T-helper 17 cell (primary cell): ENCODE measurements around the gene STBD1. TPM values are rescaled to one million over a fixed set of nuclear protein-coding genes. Genes with fewer than 3 reads are reported as not detected.

ENCODE experiments used
- ATAC-seq: fragments of 150-1000 bp; cut with Tn5 transposase; 2 replicates; pipeline ENCODE4 v1.10.0; 2021; ENCODE audit warnings: mild to moderate bottlenecking, moderate library complexity
- DNase-seq, 3 donors: peaks; one replicate each; pipeline versions ENCODE4 v3.0.0 to v3.0.0-alpha.2; 2020 to 2021
- H3K9me3 ChIP-seq: one replicate; pipeline ENCODE4 v1.7.0; 2013; ENCODE audit warnings: low read length, mild to moderate bottlenecking; ENCODE audit not compliant: control insufficient read depth, poor library complexity, severe bottlenecking
- H3K27ac Mint-ChIP-seq: one replicate; pipeline ENCODE4 v1.8.0; 2022; ENCODE audit warnings: mild to moderate bottlenecking, moderate library complexity, mixed read lengths
- H3K27me3 Mint-ChIP-seq: one replicate; pipeline ENCODE4 v1.8.0; 2022; ENCODE audit warnings: mixed read lengths
- H3K36me3 Mint-ChIP-seq: one replicate; pipeline ENCODE4 v1.8.0; 2022; ENCODE audit warnings: low read depth, mixed read lengths
- H3K4me1 Mint-ChIP-seq: one replicate; pipeline ENCODE4 v1.8.0; 2022; ENCODE audit warnings: mild to moderate bottlenecking, mixed read lengths
- H3K4me3 Mint-ChIP-seq: one replicate; pipeline ENCODE4 v1.8.0; 2022; ENCODE audit warnings: mild to moderate bottlenecking, moderate library complexity, mixed read lengths
- total RNA-seq, 4 donors: library from RNA in 2 of 4; stranded (reverse) in 2 of 4; gene quantifications; one replicate each; pipeline ENCODE4 v1.2.3 and lab custom pipeline; 2022 to 2026

The STBD1 gene
- total RNA-seq (under 1 TPM; 0.15 to 0.16 TPM), total RNA-seq (lab: John Stamatoyannopoulos, UW) (0.08 to 0.12 reads per million in 2 donors)

DNA sequence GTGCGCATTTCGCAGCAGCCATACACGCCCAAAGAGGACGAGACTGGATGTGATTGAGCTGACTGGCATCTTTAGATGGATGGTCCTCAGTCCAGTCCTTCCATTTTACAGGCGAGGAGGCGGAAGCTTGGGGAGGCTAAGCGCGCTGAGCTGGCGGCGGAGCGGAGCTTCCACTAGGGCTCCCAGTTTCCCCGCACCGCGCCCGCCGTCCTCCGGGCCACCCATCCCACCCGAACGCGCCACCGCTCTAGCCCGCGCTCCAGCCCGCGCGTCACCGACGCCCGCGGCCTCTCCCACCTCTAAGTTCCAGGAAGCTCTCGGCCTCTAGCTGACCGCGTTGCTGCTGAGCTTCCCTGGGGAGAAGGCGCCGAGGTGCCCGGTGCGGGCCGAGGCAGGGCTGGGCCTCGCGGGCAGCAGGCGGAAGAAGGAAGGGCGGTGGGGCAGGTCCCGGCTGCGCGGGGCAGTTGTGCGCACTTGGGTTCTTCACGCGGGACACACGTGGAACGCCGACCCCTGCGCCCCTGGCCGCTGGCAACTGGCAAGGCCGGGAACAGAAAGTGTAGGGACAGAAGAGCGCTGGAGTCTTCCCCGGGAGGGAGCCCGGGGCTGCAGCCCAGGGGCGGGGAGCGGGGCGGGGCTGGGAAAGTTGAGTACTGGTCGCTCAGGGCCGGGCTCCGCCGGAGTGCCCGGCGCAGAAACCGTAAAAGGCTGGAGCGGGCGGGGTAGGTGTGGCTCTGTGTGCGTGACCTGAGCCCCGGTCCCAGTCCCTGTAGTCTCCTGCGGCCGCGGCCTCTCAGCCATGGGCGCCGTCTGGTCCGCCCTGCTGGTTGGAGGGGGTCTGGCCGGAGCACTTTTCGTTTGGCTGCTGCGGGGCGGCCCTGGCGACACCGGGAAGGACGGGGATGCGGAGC lies at the start of gene STBD1:
Gene STBD1 (plus strand): TSS at position 763 of the 911 bp plus-strand sequence. CDS start 37 bp downstream, at position 800.
- DNase-seq (peak in 1 of 3 donors; percentile 16), ATAC-seq (peak; percentile 65)
- peaks cover 32% of the 10 kb centered on the region for H3K4me1 Mint-ChIP-seq
- no peaks in the 10 kb centered on the region for H3K9me3 ChIP-seq
- peak within 1 kb of the TSS; percentile 96 for H3K4me3 Mint-ChIP-seq
- H3K36me3 Mint-ChIP-seq: peaks cover 3% of the 10 kb centered on the region
- H3K27ac Mint-ChIP-seq: peak within 1 kb of the TSS; percentile 90
- peaks cover 10% of the 10 kb centered on the region for H3K27me3 Mint-ChIP-seq

DNA sequence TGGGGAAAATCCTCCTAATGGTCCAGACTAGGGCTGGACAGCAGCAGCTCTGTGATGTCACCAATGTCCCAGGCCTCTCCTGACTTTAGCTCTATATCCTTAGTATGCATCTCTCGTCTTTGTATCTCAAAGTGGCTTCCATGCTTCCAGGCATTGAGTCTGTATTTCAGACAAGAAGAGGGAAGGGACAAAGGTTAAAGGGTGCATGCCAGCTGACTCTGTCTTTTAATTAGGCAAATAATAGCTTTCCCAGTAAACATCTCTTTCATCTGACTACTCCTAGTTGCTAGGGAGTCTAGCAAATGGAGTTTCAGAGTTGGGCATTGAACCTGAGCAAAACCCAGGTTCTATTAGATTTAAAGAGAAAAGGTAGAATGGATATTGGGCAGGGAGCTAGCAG lies 49.6 kb upstream of the STBD1 start:
- ATAC-seq (no peak), DNase-seq (no peak)
- no peaks in the 10 kb centered on the region for H3K9me3 ChIP-seq
- H3K27me3 Mint-ChIP-seq: peaks cover 71% of the 10 kb centered on the region
- H3K36me3 Mint-ChIP-seq: peaks cover 7% of the 10 kb centered on the region
- H3K4me1 Mint-ChIP-seq: no peaks in the 10 kb centered on the region
- H3K4me3 Mint-ChIP-seq: no peak overlapping the region
- no peak overlapping the region for H3K27ac Mint-ChIP-seq

DNA sequence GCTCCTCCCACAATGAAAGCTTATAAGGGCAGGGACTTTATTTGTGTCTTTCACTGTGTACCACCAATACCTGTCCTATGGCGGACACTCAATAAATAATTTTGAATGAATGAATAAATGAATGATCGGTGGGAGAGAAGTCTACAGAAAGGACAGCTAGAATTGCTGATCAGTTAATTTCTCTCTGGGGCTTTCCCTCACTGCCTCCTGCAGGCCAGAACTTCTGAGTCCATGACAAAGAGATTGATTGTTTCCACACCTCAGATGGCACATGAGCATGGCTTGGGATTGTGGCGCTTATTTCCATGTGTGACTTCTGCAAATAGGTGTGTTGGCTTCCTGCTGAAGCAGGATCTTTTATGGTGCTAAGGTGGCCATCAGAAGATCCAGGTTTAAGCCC lies 48.7 kb upstream of the STBD1 start:
- peaks cover 7% of the 10 kb centered on the region for H3K36me3 Mint-ChIP-seq
- no peaks in the 10 kb centered on the region for H3K9me3 ChIP-seq
- DNase-seq (no peak), ATAC-seq (no peak)
- peaks cover 62% of the 10 kb centered on the region for H3K27me3 Mint-ChIP-seq
- no peak overlapping the region for H3K4me3 Mint-ChIP-seq
- H3K4me1 Mint-ChIP-seq: no peaks in the 10 kb centered on the region
- no peak overlapping the region for H3K27ac Mint-ChIP-seq

DNA sequence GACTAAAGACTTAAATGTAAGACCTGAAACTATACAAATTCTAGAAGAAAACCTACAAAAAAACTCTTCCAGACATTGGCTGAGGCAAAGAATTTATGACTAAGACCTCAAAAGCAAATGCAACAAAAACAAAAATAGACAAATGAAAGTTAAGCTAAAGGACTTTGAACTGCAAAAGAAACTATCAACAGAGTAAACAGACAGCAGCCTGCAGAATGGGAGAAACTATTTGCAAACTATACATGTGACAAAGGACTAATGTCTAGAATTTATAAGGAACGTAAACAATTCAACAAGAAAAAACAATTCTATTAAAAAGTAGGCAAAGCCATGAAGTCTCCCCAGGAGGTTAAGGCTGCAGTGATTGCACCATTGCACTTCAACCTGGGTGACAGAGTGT lies 46.0 kb upstream of the STBD1 start:
- ATAC-seq (no peak), DNase-seq (no peak)
- Mint-ChIP-seq H3K27me3 (peaks cover 35% of the 10 kb centered on the region), H3K27ac (no peak overlapping the region), H3K4me3 (no peak overlapping the region), H3K36me3 (peaks cover 4% of the 10 kb centered on the region), H3K4me1 (no peaks in the 10 kb centered on the region)
- no peaks in the 10 kb centered on the region for H3K9me3 ChIP-seq

DNA sequence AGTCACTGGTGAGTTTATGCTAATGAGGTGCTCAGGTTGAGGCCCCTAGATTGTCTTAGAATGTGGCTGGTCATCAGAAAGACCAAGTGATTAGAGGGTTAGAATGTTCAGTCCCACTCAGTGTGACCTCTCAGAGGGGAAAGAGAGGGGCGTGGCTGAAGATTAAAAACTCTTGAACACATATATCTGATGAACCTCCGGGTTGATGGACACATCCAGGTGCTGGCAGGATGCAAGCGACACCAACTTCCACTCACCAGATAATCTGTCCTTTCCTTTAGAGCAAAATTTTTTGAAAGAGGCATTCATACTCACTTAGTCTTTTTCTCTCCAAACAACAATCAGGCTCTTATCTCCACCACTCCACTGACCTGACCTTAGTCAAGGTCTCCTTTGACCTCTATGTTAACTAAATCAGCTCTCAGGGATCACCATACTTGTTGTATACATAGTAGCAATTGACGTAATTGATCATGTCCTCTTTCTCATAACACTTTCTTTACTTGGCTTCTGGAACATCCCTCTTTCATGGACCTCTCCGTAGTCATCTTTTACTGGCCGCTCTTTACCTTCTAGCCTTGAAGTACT lies 40.8 kb upstream of the STBD1 start:
- no peaks in the 10 kb centered on the region for H3K4me1 Mint-ChIP-seq
- no peak overlapping the region for H3K27ac Mint-ChIP-seq
- H3K27me3 Mint-ChIP-seq: peaks cover 5% of the 10 kb centered on the region
- ATAC-seq: no peak
- no peaks in the 10 kb centered on the region for H3K36me3 Mint-ChIP-seq
- no peak for DNase-seq
- no peaks in the 10 kb centered on the region for H3K9me3 ChIP-seq
- H3K4me3 Mint-ChIP-seq: no peak overlapping the region

DNA sequence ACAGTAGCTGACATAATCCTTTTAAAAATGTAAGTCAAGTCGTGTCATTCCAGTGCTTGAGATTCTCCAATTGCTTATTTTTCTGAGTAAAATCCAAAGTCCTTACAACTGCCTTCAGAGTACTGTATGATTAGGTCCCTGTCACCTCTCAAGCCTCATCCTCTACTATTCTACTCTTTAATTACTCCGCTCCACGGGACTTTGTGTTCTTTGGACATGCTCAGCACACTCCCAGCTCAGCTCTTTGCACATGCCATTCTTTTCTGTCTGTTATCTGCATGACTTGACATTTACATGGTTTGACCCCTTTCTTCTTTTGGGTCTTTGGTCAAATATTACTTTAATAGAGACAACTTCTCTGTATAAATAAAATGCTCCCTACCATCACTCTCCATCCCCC lies 39.9 kb upstream of the STBD1 start:
- H3K4me1 Mint-ChIP-seq: no peaks in the 10 kb centered on the region
- DNase-seq (no peak), ATAC-seq (no peak)
- H3K9me3 ChIP-seq: no peaks in the 10 kb centered on the region
- H3K36me3 Mint-ChIP-seq: no peaks in the 10 kb centered on the region
- H3K27me3 Mint-ChIP-seq: peaks cover 13% of the 10 kb centered on the region
- H3K27ac Mint-ChIP-seq: no peak overlapping the region
- H3K4me3 Mint-ChIP-seq: no peak overlapping the region

DNA sequence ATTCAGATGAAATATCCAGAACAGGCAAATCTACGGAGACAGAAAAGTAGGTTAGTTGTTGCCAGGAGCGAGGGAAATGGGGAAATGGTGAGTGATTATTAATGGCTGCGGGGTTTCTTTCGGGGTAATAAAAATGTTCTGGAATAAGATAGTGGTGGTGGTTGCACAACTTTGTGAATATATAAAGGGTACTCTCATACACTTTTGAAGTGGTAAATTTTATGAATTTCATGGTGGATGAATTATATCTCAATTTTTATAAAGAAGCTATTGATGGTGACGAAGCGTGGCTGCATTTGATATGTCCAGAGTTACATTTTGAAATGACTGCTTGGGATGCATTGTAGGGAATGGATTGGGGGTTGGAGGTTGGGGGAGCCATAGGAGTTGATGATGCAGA lies 38.7 kb upstream of the STBD1 start:
- no peak overlapping the region for H3K4me3 Mint-ChIP-seq
- DNase-seq (no peak), ATAC-seq (no peak)
- no peaks in the 10 kb centered on the region for H3K36me3 Mint-ChIP-seq
- H3K9me3 ChIP-seq: no peaks in the 10 kb centered on the region
- peaks cover 14% of the 10 kb centered on the region for H3K27me3 Mint-ChIP-seq
- H3K27ac Mint-ChIP-seq: no peak overlapping the region
- H3K4me1 Mint-ChIP-seq: no peaks in the 10 kb centered on the region

DNA sequence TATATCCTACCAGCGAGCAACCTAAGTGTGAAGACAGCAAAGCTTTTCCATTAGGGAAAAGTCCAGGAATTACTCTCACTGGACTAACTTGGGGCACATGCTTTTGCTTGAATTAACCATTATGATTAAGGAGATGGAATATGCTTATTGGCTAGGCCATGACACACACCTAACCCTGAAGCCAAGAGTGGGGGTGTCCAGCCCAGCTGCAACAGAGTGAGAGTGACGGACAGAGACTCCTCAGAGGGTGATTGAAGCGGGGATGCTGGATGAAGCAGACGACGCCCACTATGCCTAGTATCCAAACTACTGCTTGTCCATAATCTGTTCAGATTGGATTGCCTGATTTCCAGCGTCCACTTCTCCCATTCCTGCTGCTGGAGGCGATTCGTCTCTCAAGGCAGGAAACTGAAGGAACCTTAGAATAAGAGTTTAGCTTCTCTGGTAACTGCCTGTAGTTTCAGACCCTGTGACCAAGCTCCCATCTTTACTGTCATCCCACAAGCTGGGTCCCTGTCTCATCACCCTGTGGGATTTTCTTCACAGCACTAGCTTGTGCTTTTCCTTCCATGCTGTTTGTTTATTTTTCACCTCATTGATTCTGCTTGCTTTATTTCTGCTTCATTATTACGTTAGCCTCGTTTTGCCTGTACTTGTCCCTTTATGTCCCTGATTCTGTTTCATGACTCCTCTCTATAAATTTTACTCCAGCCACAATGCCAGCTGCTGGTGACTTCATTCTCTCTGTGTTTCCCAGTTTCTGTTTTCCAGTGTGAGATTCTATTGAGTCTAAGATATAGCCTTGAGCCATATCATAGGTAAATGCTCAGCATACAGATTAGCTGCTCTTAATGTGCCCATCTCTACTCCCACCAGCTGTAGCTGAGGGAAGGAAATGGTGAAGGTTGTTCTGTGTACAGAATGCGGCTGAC lies 36.0 kb upstream of the STBD1 start:
- no peak overlapping the region for H3K4me3 Mint-ChIP-seq
- DNase-seq: no peak
- ATAC-seq: no peak
- H3K9me3 ChIP-seq: no peaks in the 10 kb centered on the region
- H3K4me1 Mint-ChIP-seq: no peaks in the 10 kb centered on the region
- no peaks in the 10 kb centered on the region for H3K36me3 Mint-ChIP-seq
- H3K27me3 Mint-ChIP-seq: peaks cover 35% of the 10 kb centered on the region
- H3K27ac Mint-ChIP-seq: no peak overlapping the region

DNA sequence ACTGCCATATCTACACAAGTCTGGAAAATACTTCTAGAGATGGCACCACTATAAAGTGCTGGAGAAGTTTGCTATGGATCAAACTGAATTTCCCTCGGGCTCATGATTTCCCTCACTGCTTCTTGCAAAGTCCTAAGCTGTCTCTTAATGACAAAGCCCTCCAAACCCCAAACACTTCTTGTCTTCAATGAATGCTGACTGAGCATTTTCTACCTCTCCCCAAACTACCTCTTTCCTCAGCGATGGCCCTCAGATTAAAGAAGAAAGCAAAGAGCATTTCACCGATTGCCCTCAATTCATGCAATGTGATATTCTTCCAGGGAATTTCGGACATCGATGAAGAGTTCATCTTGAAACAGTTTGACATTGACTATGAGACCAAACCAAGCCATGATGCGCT lies 35.3 kb upstream of the STBD1 start:
- DNase-seq: no peak
- peaks cover 2% of the 10 kb centered on the region for H3K4me1 Mint-ChIP-seq
- no peaks in the 10 kb centered on the region for H3K9me3 ChIP-seq
- no peak overlapping the region for H3K27ac Mint-ChIP-seq
- no peak for ATAC-seq
- H3K36me3 Mint-ChIP-seq: peaks cover 2% of the 10 kb centered on the region
- H3K4me3 Mint-ChIP-seq: no peak overlapping the region
- peaks cover 42% of the 10 kb centered on the region for H3K27me3 Mint-ChIP-seq

DNA sequence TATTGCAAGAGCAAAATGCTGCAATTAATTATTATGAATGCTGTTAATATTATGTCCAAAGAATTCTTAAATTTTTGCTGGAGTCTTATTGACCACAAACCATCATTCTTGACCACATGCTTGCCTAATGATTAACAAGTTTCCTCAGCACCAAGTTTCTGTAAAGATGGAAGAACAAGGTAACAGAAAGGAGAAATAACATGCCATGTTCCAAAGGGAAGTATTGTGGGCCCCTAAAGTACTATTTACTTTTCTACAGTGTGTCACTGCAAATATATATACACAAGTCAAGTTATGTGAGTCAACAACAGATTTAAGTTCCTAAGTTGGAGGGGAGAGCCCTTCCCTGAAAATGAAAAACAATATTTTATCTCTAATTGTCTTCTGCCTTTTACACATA lies 34.5 kb upstream of the STBD1 start:
- DNase-seq: no peak
- H3K4me3 Mint-ChIP-seq: no peak overlapping the region
- H3K36me3 Mint-ChIP-seq: peaks cover 2% of the 10 kb centered on the region
- H3K4me1 Mint-ChIP-seq: peaks cover 2% of the 10 kb centered on the region
- H3K27ac Mint-ChIP-seq: no peak overlapping the region
- H3K27me3 Mint-ChIP-seq: peaks cover 42% of the 10 kb centered on the region
- ATAC-seq: no peak
- no peaks in the 10 kb centered on the region for H3K9me3 ChIP-seq

DNA sequence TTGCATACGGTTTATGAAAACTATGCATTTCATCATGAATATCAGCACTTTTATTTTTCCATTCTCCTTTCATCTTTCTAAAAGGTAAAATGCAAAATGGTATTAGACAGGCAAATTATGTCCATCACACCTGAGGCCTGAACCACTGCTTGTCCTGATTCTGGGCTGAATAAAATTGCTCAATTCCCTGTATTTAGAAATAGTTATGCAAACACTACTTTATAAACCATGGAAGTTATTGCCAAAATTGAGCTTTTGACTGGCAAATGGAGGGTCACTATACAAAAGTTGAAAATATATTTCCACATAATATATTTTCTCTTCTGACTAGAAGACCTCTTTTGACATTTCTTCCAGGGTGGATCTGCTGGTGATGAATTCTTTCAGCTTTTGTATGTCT lies 34.0 kb upstream of the STBD1 start:
- H3K27me3 Mint-ChIP-seq: peaks cover 43% of the 10 kb centered on the region
- H3K36me3 Mint-ChIP-seq: peaks cover 2% of the 10 kb centered on the region

DNA sequence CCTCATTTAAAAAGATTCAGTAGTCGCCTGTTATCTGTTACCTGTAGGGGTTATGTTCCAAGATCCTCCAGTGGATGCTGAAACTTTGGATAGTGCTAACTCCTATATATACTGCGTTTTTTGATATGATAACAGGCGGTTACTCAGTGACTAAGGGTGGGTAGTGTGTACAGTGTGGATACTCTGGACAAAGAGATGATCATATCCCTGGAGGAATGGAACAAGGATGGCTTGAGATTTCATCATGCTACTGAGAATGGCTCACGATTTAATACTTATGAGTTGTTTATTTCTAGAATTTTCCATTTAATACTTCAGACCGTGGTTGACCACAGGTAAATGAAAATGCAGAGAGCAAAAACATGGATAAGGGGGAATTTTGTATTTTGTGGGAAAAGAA lies 33.5 kb upstream of the STBD1 start:
- H3K27ac Mint-ChIP-seq: no peak overlapping the region
- H3K4me1 Mint-ChIP-seq: peaks cover 2% of the 10 kb centered on the region
- H3K27me3 Mint-ChIP-seq: peaks cover 47% of the 10 kb centered on the region
- no peak for ATAC-seq
- peaks cover 2% of the 10 kb centered on the region for H3K36me3 Mint-ChIP-seq
- DNase-seq: no peak
- no peak overlapping the region for H3K4me3 Mint-ChIP-seq
- no peaks in the 10 kb centered on the region for H3K9me3 ChIP-seq

More for the DNA sequence above, 34.0 kb upstream of the STBD1 start:
- Mint-ChIP-seq H3K4me1 (peaks cover 2% of the 10 kb centered on the region), H3K4me3 (no peak overlapping the region), H3K27ac (no peak overlapping the region)
- DNase-seq (no peak), ATAC-seq (no peak)
- no peaks in the 10 kb centered on the region for H3K9me3 ChIP-seq
